HG02623 (cell line): ENCODE results near the gene C1QC.

Experiments
- ATAC-seq: cut with Tn5 transposase; IDR thresholded peaks from one replicate; pipeline ENCODE4 v1.9.1; 2021; ENCODE audit warnings: moderate library complexity; ENCODE audit not compliant: unreplicated experiment

C1QC gene

GRCh38 chr1:22643381-22643780, at the start of gene C1QC:
Gene C1QC (plus strand): TSS chr1:22643633. CDS start chr1:22644024, 391 bp downstream.
- ATAC-seq = no peak

- ATAC-seq = no peak
Observed at GRCh38 chr1:22594396-22594795, 49.0 kb upstream of the C1QC start.

- ATAC-seq = no peak
Observed at GRCh38 chr1:22595108-22595507, 48.3 kb upstream of the C1QC start.

- no peak for ATAC-seq
Observed at GRCh38 chr1:22597301-22597965, 46.0 kb upstream of the C1QC start.

- no peak for ATAC-seq
Observed at GRCh38 chr1:22597996-22598395, 45.4 kb upstream of the C1QC start.

- ATAC-seq = no peak
Observed at GRCh38 chr1:22598736-22599135, 44.7 kb upstream of the C1QC start.

- ATAC-seq = no peak
Observed at GRCh38 chr1:22600071-22600816, 43.2 kb upstream of the C1QC start.

- ATAC-seq = no peak
Observed at GRCh38 chr1:22600817-22601605, 42.4 kb upstream of the C1QC start.

GRCh38 chr1:22601610-22602009, 41.8 kb upstream of the C1QC start:
- ATAC-seq = no peak

- no peak for ATAC-seq
Observed at GRCh38 chr1:22602060-22602740, 41.2 kb upstream of the C1QC start.

GRCh38 chr1:22606161-22606560, 37.3 kb upstream of the C1QC start:
- ATAC-seq = no peak

GRCh38 chr1:22607154-22607553, 36.3 kb upstream of the C1QC start:
- ATAC-seq = no peak

- no peak for ATAC-seq
Observed at GRCh38 chr1:22608361-22608760, 35.1 kb upstream of the C1QC start.

- ATAC-seq = no peak
Observed at GRCh38 chr1:22609291-22609690, 34.1 kb upstream of the C1QC start.

GRCh38 chr1:22611530-22611947, 31.9 kb upstream of the C1QC start:
- no peak for ATAC-seq

- ATAC-seq = no peak
Observed at GRCh38 chr1:22612671-22613571, 30.5 kb upstream of the C1QC start.

- no peak for ATAC-seq
Observed at GRCh38 chr1:22613572-22613918, 29.9 kb upstream of the C1QC start.

- ATAC-seq = no peak
Observed at GRCh38 chr1:22613951-22614350, 29.5 kb upstream of the C1QC start.

GRCh38 chr1:22615886-22616285, 27.5 kb upstream of the C1QC start:
- ATAC-seq = no peak

GRCh38 chr1:22616571-22616970, 26.9 kb upstream of the C1QC start:
- no peak for ATAC-seq
